Measurements from ENCODE around the gene SASH1. TPM values are rescaled to one million over a fixed set of nuclear protein-coding genes. Genes with fewer than 3 reads are reported as not detected.
"Not testable (repeated sequence)": the region's sequence is repeated elsewhere in the genome, so short reads cannot be mapped to it uniquely, and the experiment has no call there.

The SASH1 gene
- total and polyA plus RNA-seq, 5 donors from 2014 or later: 0.06 TPM; not detected in 4

- no peak overlapping the region for H3K27ac ChIP-seq (ENCODE audit: insufficient read depth, low read length, poor library complexity, severe bottlenecking)
- no peak overlapping the region for H3K4me3 ChIP-seq (ENCODE audit: low read depth, low read length)
- H3K36me3 ChIP-seq (ENCODE audit: control insufficient read depth, insufficient read depth, low read length): no peaks in the 10 kb centered on the region
- Mint-ChIP-seq H3K4me1 (peaks cover 0 to 6% (median 0%) of the 10 kb centered on the region in 4 donors), H3K27ac (no peak overlapping the region), H3K36me3 (no peaks in the 10 kb centered on the region), H3K4me3 (no peak overlapping the region), H3K27me3 (peaks cover 44% of the 10 kb centered on the region), H3K9me3 (peaks cover 0 to 3% (median 0%) of the 10 kb centered on the region in 7 donors)
- no peaks in the 10 kb centered on the region for H3K9me3 ChIP-seq (ENCODE audit: control insufficient read depth in 2 of 2, low read length in 2 of 2)
- ATAC-seq (ENCODE audit: low read depth in 2 of 2) (no peak), DNase-seq (no peak)
- H3K27me3 ChIP-seq (ENCODE audit: control insufficient read depth, insufficient read depth, low read length): peaks cover 21% of the 10 kb centered on the region
- peaks cover 8% of the 10 kb centered on the region for H3K4me1 ChIP-seq (ENCODE audit: control insufficient read depth, insufficient read depth, low read length, poor library complexity, severe bottlenecking)
Observed at GRCh38 chr6:148345578-148345977, 2.9 kb downstream of the SASH1 start.

- Mint-ChIP-seq H3K4me1 (peaks cover 0 to 6% (median 0%) of the 10 kb centered on the region in 4 donors), H3K36me3 (no peaks in the 10 kb centered on the region), H3K9me3 (peaks cover 0 to 3% (median 0%) of the 10 kb centered on the region in 7 donors), H3K27me3 (peaks cover 38% of the 10 kb centered on the region), H3K27ac (no peak overlapping the region), H3K4me3 (no peak overlapping the region)
- peaks cover 8% of the 10 kb centered on the region for H3K4me1 ChIP-seq (ENCODE audit: control insufficient read depth, insufficient read depth, low read length, poor library complexity, severe bottlenecking)
- DNase-seq (no peak), ATAC-seq (ENCODE audit: low read depth in 2 of 2) (no peak)
- H3K27ac ChIP-seq (ENCODE audit: insufficient read depth, low read length, poor library complexity, severe bottlenecking): no peak overlapping the region
- H3K27me3 ChIP-seq (ENCODE audit: control insufficient read depth, insufficient read depth, low read length): peaks cover 18% of the 10 kb centered on the region
- no peak overlapping the region for H3K4me3 ChIP-seq (ENCODE audit: low read depth, low read length)
- no peaks in the 10 kb centered on the region for H3K36me3 ChIP-seq (ENCODE audit: control insufficient read depth, insufficient read depth, low read length)
- H3K9me3 ChIP-seq (ENCODE audit: control insufficient read depth in 2 of 2, low read length in 2 of 2): no peaks in the 10 kb centered on the region
Observed at GRCh38 chr6:148346681-148347440, 4.2 kb downstream of the SASH1 start.

GRCh38 chr6:148347441-148348054 lies 4.9 kb downstream of the SASH1 start:
- H3K27me3 Mint-ChIP-seq: peaks cover 31% of the 10 kb centered on the region
- no peak overlapping the region for H3K4me3 ChIP-seq (ENCODE audit: low read depth, low read length)

GRCh38 chr6:148348335-148348734 lies 5.7 kb downstream of the SASH1 start:
- DNase-seq: no peak
- no peaks in the 10 kb centered on the region for H3K36me3 Mint-ChIP-seq
- ATAC-seq (ENCODE audit: low read depth in 2 of 2): no peak
- no peak overlapping the region for H3K27ac Mint-ChIP-seq
- H3K4me3 Mint-ChIP-seq: no peak overlapping the region
- no peaks in the 10 kb centered on the region for H3K4me1 ChIP-seq (ENCODE audit: control insufficient read depth, insufficient read depth, low read length, poor library complexity, severe bottlenecking)
- no peaks in the 10 kb centered on the region for H3K4me1 Mint-ChIP-seq
- no peak overlapping the region for H3K4me3 ChIP-seq (ENCODE audit: low read depth, low read length)
- peaks cover 0 to 3% (median 0%) of the 10 kb centered on the region in 7 donors for H3K9me3 Mint-ChIP-seq
- H3K36me3 ChIP-seq (ENCODE audit: control insufficient read depth, insufficient read depth, low read length): no peaks in the 10 kb centered on the region
- H3K9me3 ChIP-seq (ENCODE audit: control insufficient read depth in 2 of 2, low read length in 2 of 2): no peaks in the 10 kb centered on the region
- H3K27ac ChIP-seq (ENCODE audit: insufficient read depth, low read length, poor library complexity, severe bottlenecking): no peak overlapping the region
- H3K27me3 Mint-ChIP-seq: peaks cover 28% of the 10 kb centered on the region
- H3K27me3 ChIP-seq (ENCODE audit: control insufficient read depth, insufficient read depth, low read length): peaks cover 12% of the 10 kb centered on the region

More at GRCh38 chr6:148347441-148348054, 4.9 kb downstream of the SASH1 start:
- H3K4me1 ChIP-seq (ENCODE audit: control insufficient read depth, insufficient read depth, low read length, poor library complexity, severe bottlenecking): peaks cover 2% of the 10 kb centered on the region
- Mint-ChIP-seq H3K36me3 (no peaks in the 10 kb centered on the region), H3K4me1 (peaks cover 0 to under 1% (median 0%) of the 10 kb centered on the region in 4 donors), H3K27ac (no peak overlapping the region), H3K9me3 (peaks cover 0 to 3% (median 0%) of the 10 kb centered on the region in 7 donors), H3K4me3 (no peak overlapping the region)
- no peaks in the 10 kb centered on the region for H3K9me3 ChIP-seq (ENCODE audit: control insufficient read depth in 2 of 2, low read length in 2 of 2)
- H3K27ac ChIP-seq (ENCODE audit: insufficient read depth, low read length, poor library complexity, severe bottlenecking): no peak overlapping the region
- DNase-seq: no peak
- no peaks in the 10 kb centered on the region for H3K36me3 ChIP-seq (ENCODE audit: control insufficient read depth, insufficient read depth, low read length)
- peaks cover 14% of the 10 kb centered on the region for H3K27me3 ChIP-seq (ENCODE audit: control insufficient read depth, insufficient read depth, low read length)
- ATAC-seq (ENCODE audit: low read depth in 2 of 2): no peak

- no peaks in the 10 kb centered on the region for H3K36me3 ChIP-seq (ENCODE audit: control insufficient read depth, insufficient read depth, low read length)
- H3K27me3 ChIP-seq (ENCODE audit: control insufficient read depth, insufficient read depth, low read length): peaks cover 8% of the 10 kb centered on the region
- H3K27me3 Mint-ChIP-seq: peaks cover 23% of the 10 kb centered on the region
- H3K4me3 Mint-ChIP-seq: no peak overlapping the region
- no peaks in the 10 kb centered on the region for H3K9me3 ChIP-seq (ENCODE audit: control insufficient read depth in 2 of 2, low read length in 2 of 2)
- H3K36me3 Mint-ChIP-seq: no peaks in the 10 kb centered on the region
- ATAC-seq (ENCODE audit: low read depth in 2 of 2) (no peak), DNase-seq (no peak)
- no peak overlapping the region for H3K4me3 ChIP-seq (ENCODE audit: low read depth, low read length)
- H3K4me1 ChIP-seq (ENCODE audit: control insufficient read depth, insufficient read depth, low read length, poor library complexity, severe bottlenecking): no peaks in the 10 kb centered on the region
- no peaks in the 10 kb centered on the region for H3K4me1 Mint-ChIP-seq
- no peak overlapping the region for H3K27ac Mint-ChIP-seq
- H3K9me3 Mint-ChIP-seq: peaks cover 0 to 1% (median 0%) of the 10 kb centered on the region in 7 donors
- no peak overlapping the region for H3K27ac ChIP-seq (ENCODE audit: insufficient read depth, low read length, poor library complexity, severe bottlenecking)
Observed at GRCh38 chr6:148348778-148349177, 6.1 kb downstream of the SASH1 start.

GRCh38 chr6:148349466-148349865 lies 6.8 kb downstream of the SASH1 start:
- ATAC-seq (ENCODE audit: low read depth in 2 of 2): no peak
- Histone ChIP-seq H3K9me3 (ENCODE audit: control insufficient read depth in 2 of 2, low read length in 2 of 2) (no peaks in the 10 kb centered on the region), H3K27ac (ENCODE audit: insufficient read depth, low read length, poor library complexity, severe bottlenecking) (no peak overlapping the region), H3K4me1 (ENCODE audit: control insufficient read depth, insufficient read depth, low read length, poor library complexity, severe bottlenecking) (no peaks in the 10 kb centered on the region), H3K36me3 (ENCODE audit: control insufficient read depth, insufficient read depth, low read length) (no peaks in the 10 kb centered on the region), H3K27me3 (ENCODE audit: control insufficient read depth, insufficient read depth, low read length) (peaks cover 2% of the 10 kb centered on the region), H3K4me3 (ENCODE audit: low read depth, low read length) (no peak overlapping the region)
- no peak for DNase-seq
- no peaks in the 10 kb centered on the region for H3K4me1 Mint-ChIP-seq
- H3K9me3 Mint-ChIP-seq: no peaks in the 10 kb centered on the region
- no peak overlapping the region for H3K4me3 Mint-ChIP-seq
- H3K27me3 Mint-ChIP-seq: peaks cover 19% of the 10 kb centered on the region
- H3K36me3 Mint-ChIP-seq: no peaks in the 10 kb centered on the region
- no peak overlapping the region for H3K27ac Mint-ChIP-seq

GRCh38 chr6:148351309-148351708 lies 8.7 kb downstream of the SASH1 start:
- no peak for ATAC-seq (ENCODE audit: low read depth in 2 of 2)
- H3K4me3 Mint-ChIP-seq: no peak overlapping the region
- H3K27ac ChIP-seq (ENCODE audit: insufficient read depth, low read length, poor library complexity, severe bottlenecking): no peak overlapping the region
- no peaks in the 10 kb centered on the region for H3K4me1 ChIP-seq (ENCODE audit: control insufficient read depth, insufficient read depth, low read length, poor library complexity, severe bottlenecking)
- no peaks in the 10 kb centered on the region for H3K9me3 ChIP-seq (ENCODE audit: control insufficient read depth in 2 of 2, low read length in 2 of 2)
- H3K27me3 ChIP-seq (ENCODE audit: control insufficient read depth, insufficient read depth, low read length): no peaks in the 10 kb centered on the region
- H3K27ac Mint-ChIP-seq: no peak overlapping the region
- DNase-seq: no peak
- no peaks in the 10 kb centered on the region for H3K9me3 Mint-ChIP-seq
- H3K36me3 Mint-ChIP-seq: no peaks in the 10 kb centered on the region
- H3K4me1 Mint-ChIP-seq: no peaks in the 10 kb centered on the region
- H3K27me3 Mint-ChIP-seq: peaks cover 14% of the 10 kb centered on the region
- H3K36me3 ChIP-seq (ENCODE audit: control insufficient read depth, insufficient read depth, low read length): no peaks in the 10 kb centered on the region
- H3K4me3 ChIP-seq (ENCODE audit: low read depth, low read length): no peak overlapping the region

GRCh38 chr6:148352421-148352820 lies 9.8 kb downstream of the SASH1 start:
- not testable (repeated sequence) for H3K4me3 ChIP-seq (ENCODE audit: low read depth, low read length); H3K27ac ChIP-seq (ENCODE audit: insufficient read depth, low read length, poor library complexity, severe bottlenecking); H3K36me3 Mint-ChIP-seq; H3K9me3 Mint-ChIP-seq; H3K4me1 Mint-ChIP-seq; ATAC-seq (ENCODE audit: low read depth in 2 of 2); H3K4me3 Mint-ChIP-seq; H3K27ac Mint-ChIP-seq; H3K4me1 ChIP-seq (ENCODE audit: control insufficient read depth, insufficient read depth, low read length, poor library complexity, severe bottlenecking); DNase-seq; H3K36me3 ChIP-seq (ENCODE audit: control insufficient read depth, insufficient read depth, low read length); H3K27me3 ChIP-seq (ENCODE audit: control insufficient read depth, insufficient read depth, low read length); H3K9me3 ChIP-seq (ENCODE audit: control insufficient read depth in 2 of 2, low read length in 2 of 2); H3K27me3 Mint-ChIP-seq
